HG03103 (cell line): ENCODE results near the gene CARM1.
"Not testable (repeated sequence)": the region's sequence is repeated elsewhere in the genome, so short reads cannot be mapped to it uniquely, and the experiment has no call there.

Source experiments
- ATAC-seq: cut with Tn5 transposase; IDR thresholded peaks from one replicate; pipeline ENCODE4 v1.9.1; 2021; ENCODE audit warnings: low read depth; ENCODE audit not compliant: unreplicated experiment

CARM1 gene

GRCh38 chr19:10872546-10873107, 1.3 kb downstream of the CARM1 start:
- no peak for ATAC-seq

- ATAC-seq, result no peak
Measured at GRCh38 chr19:10874024-10874423, 2.7 kb downstream of the CARM1 start.

GRCh38 chr19:10876459-10877240, 5.3 kb downstream of the CARM1 start:
- ATAC-seq, result peak; percentile 58

- ATAC-seq, result not testable (repeated sequence)
Measured at GRCh38 chr19:10877608-10878007, 6.3 kb downstream of the CARM1 start.

GRCh38 chr19:10878253-10878652, 6.9 kb downstream of the CARM1 start:
- ATAC-seq, result no peak

GRCh38 chr19:10881403-10882107, 10.2 kb downstream of the CARM1 start:
- no peak for ATAC-seq

- no peak for ATAC-seq
Measured at GRCh38 chr19:10882108-10882457, 10.7 kb downstream of the CARM1 start.

- no peak for ATAC-seq
Measured at GRCh38 chr19:10884274-10884673, 12.9 kb downstream of the CARM1 start.

GRCh38 chr19:10885201-10886169, 14.1 kb downstream of the CARM1 start:
- no peak for ATAC-seq

- no peak for ATAC-seq
Measured at GRCh38 chr19:10887616-10888367, 16.4 kb downstream of the CARM1 start.

- no peak for ATAC-seq
Measured at GRCh38 chr19:10888421-10888866, 17.1 kb downstream of the CARM1 start.

GRCh38 chr19:10889880-10890279, 18.5 kb downstream of the CARM1 start:
- no peak for ATAC-seq

GRCh38 chr19:10891405-10892086, 20.2 kb downstream of the CARM1 start:
- no peak for ATAC-seq

GRCh38 chr19:10892256-10892655, 20.9 kb downstream of the CARM1 start:
- ATAC-seq, result no peak

GRCh38 chr19:10894911-10895213, 23.5 kb downstream of the CARM1 start:
- no peak for ATAC-seq

- ATAC-seq, result no peak
Measured at GRCh38 chr19:10895363-10895762, 24.0 kb downstream of the CARM1 start.

GRCh38 chr19:10895920-10896319, 24.6 kb downstream of the CARM1 start:
- ATAC-seq, result no peak

- no peak for ATAC-seq
Measured at GRCh38 chr19:10896851-10897526, 25.6 kb downstream of the CARM1 start.

- ATAC-seq, result no peak
Measured at GRCh38 chr19:10898633-10899032, 27.3 kb downstream of the CARM1 start.
